ENCODE measurements around the gene KRTCAP2.

DNA sequence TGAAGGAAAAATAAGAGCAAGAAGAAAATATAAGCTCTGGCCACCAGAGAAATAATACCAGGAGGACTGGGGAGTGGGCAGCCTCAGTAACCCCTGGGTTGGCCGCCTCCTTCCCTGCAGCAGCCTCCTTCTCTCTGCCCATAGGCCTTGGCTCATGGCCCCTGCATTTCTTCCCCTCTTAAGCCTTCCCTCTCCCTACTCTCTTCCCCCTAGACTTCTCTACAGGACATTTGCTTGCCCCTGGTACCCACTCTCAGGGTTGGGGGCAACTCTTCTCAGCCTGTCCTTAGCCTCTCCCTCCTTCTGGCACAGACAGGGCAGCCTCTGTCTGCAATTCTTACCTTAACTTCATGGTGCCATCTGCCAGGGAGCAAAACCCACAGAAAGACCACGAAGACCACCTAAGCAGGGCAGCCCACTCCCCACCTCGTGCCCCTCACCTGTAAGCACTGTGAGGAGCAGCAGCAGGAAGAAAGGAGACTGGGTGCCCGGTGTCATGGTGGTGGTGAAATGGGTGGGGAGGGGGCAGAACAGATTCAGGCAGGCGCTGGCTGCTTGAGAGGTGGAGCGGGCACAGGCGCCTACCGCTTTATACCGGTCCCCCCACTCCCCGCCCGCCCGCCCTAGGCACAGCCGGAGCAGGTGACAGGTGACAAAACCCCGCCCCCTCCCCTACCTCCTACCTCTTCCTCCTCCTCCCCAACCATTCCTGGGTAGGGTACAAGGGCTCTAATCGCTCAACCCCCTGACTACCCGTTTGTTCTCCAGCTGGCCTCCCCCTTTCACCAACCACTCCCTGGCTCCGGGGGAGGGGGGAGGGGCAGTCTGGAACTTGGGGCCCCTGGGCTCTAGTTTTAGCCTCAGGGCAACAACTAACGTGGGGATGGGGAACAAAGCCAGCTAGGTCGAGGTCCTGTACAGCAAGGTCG, 19.5 kb upstream of the KRTCAP2 start:
- no peak for TF ChIP-seq CTCF (optimal IDR thresholded peaks at IDR 0.05 in 1 of 3, IDR thresholded peaks at IDR 0.05 in 1 of 3, conservative IDR thresholded peaks at IDR 0.05 in 1 of 3; ENCODE audit: extremely low read depth in 1 of 3, insufficient read depth in 2 of 3, low read length in 3 of 3)
- TF ChIP-seq EZH2 (IDR thresholded peaks at IDR 0.05; ENCODE audit: low read length) = no peak

Data from keratinocyte (primary cell).